Mesodermal cell (in vitro differentiated cells): ENCODE results near the gene MEST.
"Not testable (repeated sequence)": the region's sequence is repeated elsewhere in the genome, so short reads cannot be mapped to it uniquely, and the experiment has no call there.

Source experiments
- H3K27ac ChIP-seq: 2 replicates; pipeline ENCODE4 v1.7.0; 2013; ENCODE audit warnings: mild to moderate bottlenecking, low read depth, low read length, moderate library complexity; ENCODE audit not compliant: severe bottlenecking
- H3K36me3 ChIP-seq: 2 replicates; pipeline ENCODE4 v1.7.1; 2013; ENCODE audit warnings: mild to moderate bottlenecking, low read length, moderate library complexity; ENCODE audit not compliant: control insufficient read depth, insufficient read depth
- H3K4me1 ChIP-seq: one replicate; pipeline ENCODE4 v1.7.1; 2013; ENCODE audit warnings: mild to moderate bottlenecking, low read length; ENCODE audit not compliant: insufficient read depth, control insufficient read depth, poor library complexity, severe bottlenecking
- H3K4me3 ChIP-seq: 2 replicates; pipeline ENCODE4 v1.7.0; 2013; ENCODE audit warnings: low read length, control low read depth, mild to moderate bottlenecking; ENCODE audit not compliant: insufficient read depth, poor library complexity, severe bottlenecking; ENCODE audit errors: extremely low read depth
- H3K9me3 ChIP-seq: 2 replicates; pipeline ENCODE4 v1.7.1; 2013; ENCODE audit warnings: mild to moderate bottlenecking, low read length, moderate library complexity; ENCODE audit not compliant: control insufficient read depth
- WGBS, 2 experiments: methylation state at CpG; one replicate each; pipeline ENCODE4 v1.1.5; 2013; ENCODE audit warnings: missing lambda C conversion rate in 2 of 2; ENCODE audit not compliant: insufficient coverage in 2 of 2; 5-methylcytosine and 5-hydroxymethylcytosine counted together

The MEST gene

GRCh38 chr7:130493275-130493873, 1.5 kb downstream of the MEST start:
- H3K9me3 ChIP-seq, result no peaks in the 10 kb centered on the region
- WGBS, 2 experiments, result 45 to 67% methylated on average over 4 to 10 of the region's 13 CpGs
- H3K36me3 ChIP-seq, result peaks cover 29% of the 10 kb centered on the region
- no peak overlapping the region for H3K27ac ChIP-seq
- H3K4me3 ChIP-seq, result peak overlapping the region; percentile 51
- H3K4me1 ChIP-seq, result peaks cover 13% of the 10 kb centered on the region

GRCh38 chr7:130494431-130494858, 2.6 kb downstream of the MEST start:
- Histone ChIP-seq H3K27ac (peak overlapping the region; percentile 3), H3K36me3 (peaks cover 39% of the 10 kb centered on the region), H3K4me1 (peaks cover 4% of the 10 kb centered on the region), H3K4me3 (peak overlapping the region; percentile 51), H3K9me3 (no peaks in the 10 kb centered on the region)
- 80 to 100% methylated on average over 1 of the region's 2 CpGs for WGBS, 2 experiments

GRCh38 chr7:130500463-130500862, 8.6 kb downstream of the MEST start:
- Histone ChIP-seq H3K9me3 (no peaks in the 10 kb centered on the region), H3K4me3 (no peak overlapping the region), H3K27ac (no peak overlapping the region), H3K4me1 (no peaks in the 10 kb centered on the region), H3K36me3 (peaks cover 87% of the 10 kb centered on the region)
- WGBS, 2 experiments, result 94% methylated on average over 7 to 8 of the region's 8 CpGs

- Histone ChIP-seq H3K9me3 (no peaks in the 10 kb centered on the region), H3K27ac (no peak overlapping the region), H3K4me3 (no peak overlapping the region), H3K36me3 (peaks cover 89% of the 10 kb centered on the region), H3K4me1 (no peaks in the 10 kb centered on the region)
- no CpG with 5 or more reads among the region's 2 CpGs for WGBS, 2 experiments
Observed at GRCh38 chr7:130500910-130501309, 9.0 kb downstream of the MEST start.

GRCh38 chr7:130505753-130506152, 13.9 kb downstream of the MEST start:
- no peak overlapping the region for H3K4me3 ChIP-seq
- no peaks in the 10 kb centered on the region for H3K4me1 ChIP-seq
- peaks cover 96% of the 10 kb centered on the region for H3K36me3 ChIP-seq
- no peak overlapping the region for H3K27ac ChIP-seq
- H3K9me3 ChIP-seq, result no peaks in the 10 kb centered on the region

- H3K27ac ChIP-seq, result no peak overlapping the region
- H3K4me3 ChIP-seq, result no peak overlapping the region
- H3K9me3 ChIP-seq, result no peaks in the 10 kb centered on the region
- H3K36me3 ChIP-seq, result peaks cover 94% of the 10 kb centered on the region
- H3K4me1 ChIP-seq, result no peaks in the 10 kb centered on the region
- 82 to 93% methylated on average over 2 of the region's 3 CpGs for WGBS, 2 experiments
Observed at GRCh38 chr7:130506358-130506757, 14.5 kb downstream of the MEST start.

GRCh38 chr7:130512038-130512437, 20.2 kb downstream of the MEST start:
- not testable (repeated sequence) for H3K9me3 ChIP-seq, H3K4me3 ChIP-seq, H3K4me1 ChIP-seq, H3K27ac ChIP-seq
- no CpG with 5 or more reads among the region's 3 CpGs for WGBS, 2 experiments
- H3K36me3 ChIP-seq, result peaks cover 68% of the 10 kb centered on the region

- Histone ChIP-seq H3K4me1 (no peaks in the 10 kb centered on the region), H3K27ac (no peak overlapping the region), H3K36me3 (peaks cover 64% of the 10 kb centered on the region), H3K9me3 (no peaks in the 10 kb centered on the region), H3K4me3 (no peak overlapping the region)
- 100% methylated on average over 1 of the region's 1 CpG for WGBS, 2 experiments
Observed at GRCh38 chr7:130513447-130513846, 21.6 kb downstream of the MEST start.

- no peaks in the 10 kb centered on the region for H3K9me3 ChIP-seq
- no peak overlapping the region for H3K27ac ChIP-seq
- 100% methylated on average over 1 of the region's 3 CpGs for WGBS, 2 experiments
- H3K4me3 ChIP-seq, result no peak overlapping the region
- H3K36me3 ChIP-seq, result peaks cover 53% of the 10 kb centered on the region
- no peaks in the 10 kb centered on the region for H3K4me1 ChIP-seq
Observed at GRCh38 chr7:130515315-130516040, 23.6 kb downstream of the MEST start.

GRCh38 chr7:130521258-130521951, 29.5 kb downstream of the MEST start:
- H3K27ac ChIP-seq, result no peak overlapping the region
- H3K4me3 ChIP-seq, result no peak overlapping the region
- H3K9me3 ChIP-seq, result no peaks in the 10 kb centered on the region
- 89 to 100% methylated on average over 1 to 3 of the region's 4 CpGs for WGBS, 2 experiments
- H3K36me3 ChIP-seq, result peaks cover 38% of the 10 kb centered on the region
- no peaks in the 10 kb centered on the region for H3K4me1 ChIP-seq
